PC-9 (cell line): ENCODE results near the gene TLE4.

Source experiments
- EZH2 ChIP-seq: fragments of 200-600 bp; sonication (generic); IDR thresholded peaks from 2 replicates; pipeline ENCODE4 v1.8.0; 2017; ENCODE audit warnings: antibody characterized with exemption, low read depth
- TF ChIP-seq, protein P1 (sequence below): fragments of 200-600 bp; sonication (generic); conservative IDR thresholded peaks from 2 replicates; pipeline ENCODE4 v1.6.1; 2017; ENCODE audit warnings: mixed run types, antibody characterized with exemption, mild to moderate bottlenecking, moderate library complexity

DNA sequence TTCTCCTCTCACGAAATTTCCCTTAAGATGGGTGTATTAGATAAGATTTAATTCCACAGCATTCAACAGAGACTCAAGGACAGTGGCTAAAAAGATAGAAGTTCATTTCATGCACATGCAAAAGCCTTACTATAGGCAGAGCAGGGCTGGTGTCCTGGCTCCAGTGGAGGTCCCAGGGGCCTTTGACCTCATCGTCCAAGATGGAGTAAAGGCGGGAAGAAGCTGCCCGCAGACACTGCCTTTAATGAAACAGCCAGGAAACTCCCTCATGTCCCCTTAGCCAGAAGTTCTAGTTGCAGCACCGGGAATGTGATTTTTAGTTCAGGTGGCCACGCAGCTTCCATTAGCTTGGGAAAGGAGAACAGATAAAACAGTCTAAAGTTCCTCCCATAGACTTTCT lies 190.3 kb downstream of the TLE4 start:
- no peak for TF ChIP-seq EZH2
- TF ChIP-seq, protein P1, sequence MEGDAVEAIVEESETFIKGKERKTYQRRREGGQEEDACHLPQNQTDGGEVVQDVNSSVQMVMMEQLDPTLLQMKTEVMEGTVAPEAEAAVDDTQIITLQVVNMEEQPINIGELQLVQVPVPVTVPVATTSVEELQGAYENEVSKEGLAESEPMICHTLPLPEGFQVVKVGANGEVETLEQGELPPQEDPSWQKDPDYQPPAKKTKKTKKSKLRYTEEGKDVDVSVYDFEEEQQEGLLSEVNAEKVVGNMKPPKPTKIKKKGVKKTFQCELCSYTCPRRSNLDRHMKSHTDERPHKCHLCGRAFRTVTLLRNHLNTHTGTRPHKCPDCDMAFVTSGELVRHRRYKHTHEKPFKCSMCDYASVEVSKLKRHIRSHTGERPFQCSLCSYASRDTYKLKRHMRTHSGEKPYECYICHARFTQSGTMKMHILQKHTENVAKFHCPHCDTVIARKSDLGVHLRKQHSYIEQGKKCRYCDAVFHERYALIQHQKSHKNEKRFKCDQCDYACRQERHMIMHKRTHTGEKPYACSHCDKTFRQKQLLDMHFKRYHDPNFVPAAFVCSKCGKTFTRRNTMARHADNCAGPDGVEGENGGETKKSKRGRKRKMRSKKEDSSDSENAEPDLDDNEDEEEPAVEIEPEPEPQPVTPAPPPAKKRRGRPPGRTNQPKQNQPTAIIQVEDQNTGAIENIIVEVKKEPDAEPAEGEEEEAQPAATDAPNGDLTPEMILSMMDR: no peak
